Measurements from ENCODE around the gene POC1A.
A peak's percentile ranks its signal among the peaks of the same experiment; 100 is the strongest.

GRCh38 chr3:52052831-52053306 lies 101.4 kb downstream of the POC1A start:
- TF ChIP-seq CTCF (IDR thresholded peaks at IDR 0.05) (peak in 3 of 4 experiments; percentile 40 to 57 (median 52)), POLR2AphosphoS5 (IDR thresholded peaks at IDR 0.05) (peak; percentile 58), POLR2A (IDR thresholded peaks at IDR 0.05) (peak; percentile 13)
